B cell (primary cell): ENCODE data around the gene FMN1. TPM values are rescaled to one million over a fixed set of nuclear protein-coding genes. Genes with fewer than 3 reads are reported as not detected.

ENCODE experiments used
- ATAC-seq: fragments of 200-7000 bp; cut with Tn5 transposase; one replicate; pipeline ENCODE4 v1.10.0; 2021; ENCODE audit warnings: low read depth, mild to moderate bottlenecking, moderate number of reproducible peaks, moderate library complexity
- CTCF ChIA-PET: fragments of 350-600 bp; sonication (Branson Sonifier 250); formaldehyde crosslinking; loops from one replicate; lab custom pipeline; 2021; ENCODE audit warnings: antibody characterized with exemption, inconsistent platforms; lab: Charles Lee
- POLR2A ChIA-PET: fragments of 350-600 bp; sonication (Branson Sonifier 250); formaldehyde crosslinking; loops from one replicate; lab custom pipeline; 2021; ENCODE audit warnings: antibody characterized with exemption; lab: Charles Lee
- DNase-seq: peaks from one replicate; pipeline ENCODE4 v3.0.0; 2013
- H2AFZ ChIP-seq: 2 replicates; pipeline ENCODE4 v1.6.1; 2012; ENCODE audit warnings: mild to moderate bottlenecking, low read depth, low read length; ENCODE audit not compliant: insufficient read depth, poor library complexity, severe bottlenecking
- H3K27ac ChIP-seq, 2 donors: 1 replicate in 1 of 2; 2 replicates in 1 of 2; pipeline ENCODE4 v1.5.1; 2012 to 2013; ENCODE audit warnings: low read length in 2 of 2, mild to moderate bottlenecking in 2 of 2, moderate library complexity in 1 of 2
- H3K27me3 ChIP-seq, 4 experiments: fragments of 200-600 bp in 1 of 4; sonication (generic) in 1 of 4; replicated peaks in 1 of 4; 1 replicate in 2 of 4; 2 replicates in 2 of 4; pipeline versions ENCODE4 v1.6.1 to v1.7.0; 2013 to 2016; ENCODE audit warnings: low read length in 3 of 4, mild to moderate bottlenecking in 2 of 4, mixed read lengths in 1 of 4, moderate library complexity in 1 of 4; ENCODE audit not compliant: insufficient read depth in 4 of 4, control insufficient read depth in 3 of 4; ENCODE audit errors: control extremely low read depth in 1 of 4
- H3K36me3 ChIP-seq, 2 experiments: replicated peaks in 1 of 2; 1 replicate in 1 of 2; 2 replicates in 1 of 2; pipeline versions ENCODE4 v1.6.1 to v1.7.1; 2013; ENCODE audit warnings: low read length in 1 of 2; ENCODE audit not compliant: insufficient read depth in 2 of 2, control insufficient read depth in 1 of 2; ENCODE audit errors: control extremely low read depth in 1 of 2, extremely low read depth in 1 of 2
- H3K4me1 ChIP-seq, 2 donors: fragments of 200-600 bp in 1 of 2; sonication (generic) in 1 of 2; 1 replicate in 1 of 2; 2 replicates in 1 of 2; pipeline versions ENCODE4 v1.5.1 to v1.6.1; 2013 to 2017; ENCODE audit warnings: low read length in 2 of 2; ENCODE audit not compliant: control insufficient read depth in 2 of 2, insufficient read depth in 2 of 2
- H3K4me2 ChIP-seq: replicated peaks from 2 replicates; pipeline ENCODE3; 2012; ENCODE audit warnings: mild to moderate bottlenecking, low read depth, low read length; ENCODE audit not compliant: poor library complexity, severe bottlenecking
- H3K4me3 ChIP-seq, 5 experiments: fragments of 200-600 bp in 1 of 5; sonication (generic) in 1 of 5; 1 replicate in 3 of 5; 2 replicates in 2 of 5; pipeline versions ENCODE4 v1.5.1 to v1.7.0; 2011 to 2016; ENCODE audit warnings: low read length in 4 of 5, mild to moderate bottlenecking in 4 of 5, low read depth in 2 of 5, control low read depth in 1 of 5, moderate library complexity in 1 of 5; ENCODE audit not compliant: insufficient read depth in 1 of 5; ENCODE audit errors: control extremely low read depth in 1 of 5, extremely low read depth in 1 of 5
- H3K79me2 ChIP-seq: fragments of 200-600 bp; sonication (generic); one replicate; pipeline ENCODE4 v1.6.0; 2016; ENCODE audit warnings: low read length; ENCODE audit not compliant: control insufficient read depth, insufficient read depth
- H3K9ac ChIP-seq: fragments of 200-600 bp; sonication (generic); 2 replicates; pipeline ENCODE4 v1.6.1; 2017; ENCODE audit warnings: mild to moderate bottlenecking, low read length, moderate library complexity
- H3K9me3 ChIP-seq, 3 donors: one replicate each; pipeline versions ENCODE4 v1.6.1 to v1.7.1; 2013; ENCODE audit warnings: low read length in 2 of 3; ENCODE audit not compliant: control insufficient read depth in 2 of 3, insufficient read depth in 1 of 3; ENCODE audit errors: control extremely low read depth in 1 of 3
- H4K20me1 ChIP-seq: 2 replicates; pipeline ENCODE4 v1.6.0; 2012; ENCODE audit warnings: mild to moderate bottlenecking, low read length; ENCODE audit not compliant: insufficient read depth, control insufficient read depth, poor library complexity, severe bottlenecking
- H3K27ac Mint-ChIP-seq: one replicate; pipeline ENCODE4 v1.8.0; 2021; ENCODE audit warnings: mixed read lengths
- H3K27me3 Mint-ChIP-seq: one replicate; pipeline ENCODE4 v1.8.0; 2021; ENCODE audit warnings: mixed read lengths
- H3K4me1 Mint-ChIP-seq: one replicate; pipeline ENCODE4 v1.8.0; 2021; ENCODE audit warnings: mixed read lengths
- H3K4me3 Mint-ChIP-seq: one replicate; pipeline ENCODE4 v1.8.0; 2021; ENCODE audit warnings: mixed read lengths
- H3K9me3 Mint-ChIP-seq: one replicate; pipeline ENCODE4 v1.8.0; 2022; ENCODE audit warnings: mixed read lengths; ENCODE audit not compliant: insufficient read depth
- EZH2 ChIP-seq: IDR thresholded peaks from 2 replicates; pipeline ENCODE4 v1.6.1; 2012; ENCODE audit warnings: borderline replicate concordance, low read depth, mild to moderate bottlenecking, moderate library complexity, low read length; ENCODE audit not compliant: insufficient read depth, poor library complexity, severe bottlenecking
- WGBS: methylation state at CpG from one replicate; pipeline ENCODE4 v1.1.5; 2013; ENCODE audit warnings: missing lambda C conversion rate; ENCODE audit not compliant: insufficient coverage; 5-methylcytosine and 5-hydroxymethylcytosine counted together
- intact Hi-C: fragments of 100-400 bp; cut with micrococcal nuclease; formaldehyde crosslinking; loops from one replicate; pipeline ENCODE4 v1.10.0; 2022
- polyA plus RNA-seq: library from polyadenylated mRNA; depleted of rRNA; stranded (reverse); fragments of >200 nt; gene quantifications from 2 replicates; pipeline ENCODE4 v1.2.3, GENCODE V29; 2012
- total RNA-seq, 2 donors: library from RNA; stranded (reverse); fragments of 120-200 nt in 1 of 2; gene quantifications; 1 replicate in 1 of 2; 2 replicates in 1 of 2; pipeline versions ENCODE4 v1.2.3 to v1.2.4, GENCODE V29; 2013 to 2022
- TF ChIP-seq, protein P1 (sequence below): fragments of 200-600 bp; IDR thresholded peaks from one replicate; pipeline ENCODE4 v1.8.0; 2022; ENCODE audit warnings: antibody characterized with exemption, mild to moderate bottlenecking

FMN1 gene
- total and polyA plus RNA-seq, 2 donors (not counting 1 experiment from before 2014, with no cell fraction given): 0.21 to 0.96 TPM

DNA sequence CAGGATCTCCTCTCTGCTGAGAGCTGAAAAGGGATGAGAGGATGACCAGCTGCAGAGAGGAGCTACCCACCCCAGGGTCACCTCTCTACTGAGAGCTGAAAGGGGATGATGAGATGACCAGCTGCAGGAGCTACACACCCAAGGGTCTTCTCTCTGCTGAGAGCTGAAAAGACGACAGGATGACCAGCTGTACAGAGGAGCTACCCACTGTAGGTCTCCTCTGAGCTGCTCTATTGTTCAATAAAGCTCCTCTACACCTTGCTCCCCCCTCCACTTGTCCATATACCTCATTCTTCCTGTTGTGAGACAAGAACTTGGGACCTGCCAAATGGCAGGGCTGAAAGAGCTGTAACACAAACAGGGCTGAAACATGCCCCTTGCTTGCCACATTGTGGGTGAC lies 149.9 kb downstream of the FMN1 start:
- no peaks in the 10 kb centered on the region for H3K4me1 ChIP-seq
- Mint-ChIP-seq H3K27me3 (peaks cover 10% of the 10 kb centered on the region), H3K4me1 (no peaks in the 10 kb centered on the region), H3K4me3 (no peak overlapping the region), H3K27ac (no peak overlapping the region), H3K9me3 (peaks cover 4% of the 10 kb centered on the region)
- DNase-seq (no peak), ATAC-seq (no peak)
- TF ChIP-seq, protein P1, sequence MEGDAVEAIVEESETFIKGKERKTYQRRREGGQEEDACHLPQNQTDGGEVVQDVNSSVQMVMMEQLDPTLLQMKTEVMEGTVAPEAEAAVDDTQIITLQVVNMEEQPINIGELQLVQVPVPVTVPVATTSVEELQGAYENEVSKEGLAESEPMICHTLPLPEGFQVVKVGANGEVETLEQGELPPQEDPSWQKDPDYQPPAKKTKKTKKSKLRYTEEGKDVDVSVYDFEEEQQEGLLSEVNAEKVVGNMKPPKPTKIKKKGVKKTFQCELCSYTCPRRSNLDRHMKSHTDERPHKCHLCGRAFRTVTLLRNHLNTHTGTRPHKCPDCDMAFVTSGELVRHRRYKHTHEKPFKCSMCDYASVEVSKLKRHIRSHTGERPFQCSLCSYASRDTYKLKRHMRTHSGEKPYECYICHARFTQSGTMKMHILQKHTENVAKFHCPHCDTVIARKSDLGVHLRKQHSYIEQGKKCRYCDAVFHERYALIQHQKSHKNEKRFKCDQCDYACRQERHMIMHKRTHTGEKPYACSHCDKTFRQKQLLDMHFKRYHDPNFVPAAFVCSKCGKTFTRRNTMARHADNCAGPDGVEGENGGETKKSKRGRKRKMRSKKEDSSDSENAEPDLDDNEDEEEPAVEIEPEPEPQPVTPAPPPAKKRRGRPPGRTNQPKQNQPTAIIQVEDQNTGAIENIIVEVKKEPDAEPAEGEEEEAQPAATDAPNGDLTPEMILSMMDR: no peak
- TF ChIP-seq EZH2: no peak
- CTCF ChIA-PET: interaction anchor here (0.8 kb wide), 1 partner anchor 22 kb away, joined by 3 read pairs; no protein-coding TSS in a partner anchor
- 55% methylated on average over 1 of the region's 1 CpG for WGBS
- H2AFZ ChIP-seq: no peak overlapping the region
- no peaks in the 10 kb centered on the region for H3K79me2 ChIP-seq
- no peak overlapping the region for H3K4me3 ChIP-seq
- H3K36me3 ChIP-seq: no peaks in the 10 kb centered on the region
- intact Hi-C loops: no loop called here
- POLR2A ChIA-PET: no interaction called here
- H4K20me1 ChIP-seq: no peaks in the 10 kb centered on the region
- H3K9me3 ChIP-seq: peaks cover 0 to 13% (median 5%) of the 10 kb centered on the region in 3 donors
- H3K27ac ChIP-seq: no peak overlapping the region
- H3K4me2 ChIP-seq: no peak overlapping the region
- H3K9ac ChIP-seq: no peak overlapping the region
- no peaks in the 10 kb centered on the region for H3K27me3 ChIP-seq

DNA sequence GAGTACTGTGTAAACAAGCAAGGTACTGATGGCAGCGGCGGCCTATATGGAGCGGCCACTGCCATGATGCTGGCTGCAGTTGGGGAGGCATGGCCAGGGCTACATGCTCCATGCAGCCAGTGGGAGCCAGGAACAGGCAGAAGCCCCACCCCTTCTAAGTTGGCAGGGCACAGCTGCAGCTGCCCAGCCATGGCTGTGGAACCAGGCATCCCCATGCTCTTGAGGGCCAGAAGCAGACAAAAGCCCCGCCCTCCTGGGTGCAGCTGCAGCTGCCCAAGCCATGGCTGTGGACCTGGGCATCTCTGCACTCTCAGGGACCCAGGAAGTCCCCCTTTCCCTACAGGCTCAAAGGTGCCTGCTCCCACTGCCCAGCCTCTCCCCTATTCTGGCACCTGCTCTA lies 150.9 kb downstream of the FMN1 start:
- Histone ChIP-seq H3K9ac (no peak overlapping the region), H3K4me3 (no peak overlapping the region), H3K4me2 (no peak overlapping the region), H4K20me1 (no peaks in the 10 kb centered on the region), H3K36me3 (no peaks in the 10 kb centered on the region), H3K27me3 (no peaks in the 10 kb centered on the region), H2AFZ (no peak overlapping the region), H3K9me3 (peaks cover 0 to 13% (median 4%) of the 10 kb centered on the region in 3 donors), H3K4me1 (no peaks in the 10 kb centered on the region), H3K27ac (no peak overlapping the region), H3K79me2 (no peaks in the 10 kb centered on the region)
- Mint-ChIP-seq H3K27me3 (peaks cover 11% of the 10 kb centered on the region), H3K9me3 (peaks cover 1% of the 10 kb centered on the region), H3K27ac (no peak overlapping the region), H3K4me3 (no peak overlapping the region), H3K4me1 (no peaks in the 10 kb centered on the region)
- no peak for TF ChIP-seq EZH2
- TF ChIP-seq, protein P1: no peak
- ATAC-seq (no peak), DNase-seq (no peak)
- intact Hi-C loops: no loop called here
- ChIA-PET CTCF (no interaction called here), POLR2A (no interaction called here)
- WGBS: 58% methylated on average over 4 of the region's 4 CpGs
